T-helper 2 cell treated with Interferon-gamma antibody and Interleukin-4, amounts not matched to agents 100 ng/mL and 5 ng/mL, for 36 hours (primary cell): ENCODE measurements around the gene BPIFB2. TPM values are rescaled to one million over a fixed set of nuclear protein-coding genes. Genes with fewer than 3 reads are reported as not detected.

Experiments
- intact Hi-C: fragments of 100-400 bp; cut with micrococcal nuclease; formaldehyde crosslinking; loops from one replicate; pipeline ENCODE4 v1.15.1; 2023
- total RNA-seq: library from RNA; stranded (reverse); gene quantifications from 2 replicates; pipeline ENCODE4 v1.2.3, GENCODE V29; 2022

The BPIFB2 gene
- total RNA-seq, 1 donor from 2014 or later = not detected

GRCh38 chr20:32970115-32970972 lies 37.2 kb upstream of the BPIFB2 start:
- intact Hi-C loops = loop anchor here (5.0 to 10.0 kb wide), 2 partner anchors 433 to 616 kb away; partner anchors contain the start of gene ASXL1

DNA sequence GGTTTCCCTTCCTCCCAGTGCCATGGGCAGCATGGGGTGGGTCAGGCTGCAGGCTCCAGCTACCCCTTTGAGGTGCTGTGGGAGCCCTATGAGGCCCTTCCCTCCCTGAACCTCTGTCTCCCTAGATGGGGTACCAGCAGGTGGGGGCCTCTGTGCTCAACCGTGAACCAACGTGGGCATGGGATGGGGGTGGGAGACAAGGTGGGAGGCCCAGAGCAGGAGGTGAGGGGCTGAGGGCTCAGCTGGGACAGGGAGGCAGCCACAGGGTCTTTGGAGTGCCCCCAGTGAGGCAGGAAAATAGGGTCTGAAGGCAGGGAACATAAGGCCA lies 36.6 kb upstream of the BPIFB2 start:
- intact Hi-C loops = loop anchor here (5.0 to 10.0 kb wide), 2 partner anchors 434 to 616 kb away; partner anchors contain the start of gene ASXL1

DNA sequence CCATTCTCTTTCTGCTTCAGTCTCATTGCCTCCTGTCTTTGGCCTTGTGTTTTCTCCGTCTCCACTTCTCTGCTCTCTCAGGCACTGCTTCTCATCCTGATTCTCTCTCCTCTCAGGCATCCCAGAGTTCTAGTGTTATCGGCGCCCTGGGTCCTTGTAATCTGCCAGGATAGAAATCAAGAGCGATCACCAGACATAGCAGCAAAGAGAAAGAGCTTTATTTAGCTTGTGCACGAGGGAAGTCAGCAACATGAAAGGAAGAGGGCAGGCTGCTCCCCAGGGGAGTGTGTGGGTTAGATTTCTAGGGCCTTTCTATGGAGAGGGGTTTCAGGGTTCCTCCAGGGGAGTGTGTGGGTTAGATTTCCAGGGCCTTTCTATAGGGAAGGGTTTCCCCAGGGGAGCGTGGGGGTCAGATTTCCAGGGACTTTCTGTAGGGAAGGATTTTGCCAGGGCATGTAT lies 35.8 kb upstream of the BPIFB2 start:
- intact Hi-C loops = loop anchor here (2.0 to 10.0 kb wide), 3 partner anchors 27 to 617 kb away; partner anchors contain the start of gene ASXL1

DNA sequence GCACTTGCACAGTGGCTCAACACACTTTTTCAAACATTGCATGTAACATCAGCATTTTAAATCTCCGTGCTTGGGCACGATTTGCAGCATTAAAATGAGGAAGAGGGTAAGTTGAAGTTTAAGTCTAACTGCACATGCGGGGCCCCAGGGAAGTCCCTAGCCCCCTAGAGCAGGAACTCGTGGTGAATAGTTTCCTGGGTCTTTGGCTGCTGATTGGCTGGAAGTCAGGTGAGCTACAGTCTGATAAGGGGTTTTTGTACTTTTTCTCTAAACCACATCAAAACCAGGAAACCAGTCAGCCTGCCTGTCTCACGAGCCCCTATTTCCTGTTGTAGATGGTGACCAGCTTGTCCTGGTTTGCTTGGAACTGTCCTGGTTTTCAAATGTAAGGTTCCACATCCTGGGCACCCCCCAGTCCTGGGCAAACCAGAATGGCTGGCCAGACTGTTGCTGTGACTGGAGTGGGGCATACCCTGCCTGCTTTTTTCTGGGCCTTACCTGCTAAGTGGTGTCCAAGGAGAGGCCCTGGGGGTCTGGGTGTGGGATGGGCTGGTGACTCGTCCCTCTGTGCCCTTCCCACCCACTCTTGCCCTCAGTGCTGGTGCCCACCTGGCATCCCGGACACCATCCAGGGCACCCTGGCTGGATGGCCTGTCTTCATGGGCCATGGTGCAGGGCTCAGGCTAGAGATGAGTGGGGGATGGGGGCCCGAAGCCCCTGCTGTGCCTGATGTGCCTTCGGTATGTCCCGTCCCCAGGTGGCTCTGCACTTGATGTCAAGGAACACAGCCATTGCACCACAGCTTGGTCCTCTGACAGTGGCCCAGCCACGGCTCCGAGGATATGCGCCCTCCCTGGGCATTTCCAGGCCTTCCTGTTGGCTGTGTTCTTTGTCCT lies 35.1 kb upstream of the BPIFB2 start:
- intact Hi-C loops = loop anchor here (2.0 to 10.0 kb wide), 3 partner anchors 28 to 618 kb away; partner anchors contain the start of gene ASXL1

GRCh38 chr20:32973077-32973717 lies 34.3 kb upstream of the BPIFB2 start:
- intact Hi-C loops = loop anchor here (2.0 to 10.0 kb wide), 3 partner anchors 28 to 618 kb away; partner anchors contain the start of gene ASXL1

DNA sequence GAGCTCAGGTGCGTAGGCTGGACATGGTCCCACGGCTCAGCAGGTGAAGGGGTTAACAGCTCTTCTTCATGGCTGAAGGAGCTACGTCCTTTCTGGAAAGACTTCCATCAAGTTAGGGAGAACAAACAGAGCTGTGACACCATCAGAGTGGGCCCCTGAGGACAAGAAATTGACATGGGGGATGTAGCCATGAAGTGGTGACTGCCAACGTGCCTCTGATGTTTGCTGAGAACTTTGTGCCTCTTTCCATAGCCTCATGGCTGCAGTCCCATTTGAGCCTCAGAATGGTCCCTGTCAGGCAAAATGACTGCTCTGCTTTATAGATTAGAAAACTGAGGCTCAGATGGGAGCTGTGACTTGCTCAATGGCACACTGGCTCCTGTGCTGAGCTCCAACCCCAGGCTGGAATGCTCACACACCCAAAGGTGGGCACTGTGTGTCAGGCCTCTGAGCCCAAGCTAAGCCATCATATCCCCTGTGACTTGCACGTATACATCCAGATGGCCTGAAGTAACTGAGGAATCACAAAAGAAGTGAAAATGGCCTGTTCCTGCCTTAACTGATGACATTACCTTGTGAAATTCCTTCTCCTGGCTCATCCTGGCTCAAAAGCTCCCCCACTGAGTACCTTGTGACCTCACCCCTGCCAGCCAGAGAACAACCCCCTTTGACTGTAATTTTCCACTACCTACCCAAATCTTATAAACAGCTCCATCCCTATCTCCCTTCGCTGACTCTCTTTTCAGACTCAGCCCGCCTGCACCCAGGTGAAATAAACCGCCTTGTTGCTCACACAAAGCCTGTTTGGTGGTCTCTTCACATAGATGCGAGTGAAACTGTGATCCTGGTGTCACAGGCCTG lies 33.1 kb upstream of the BPIFB2 start:
- intact Hi-C loops = loop anchor here (5.0 to 10.0 kb wide), 2 partner anchors 437 to 620 kb away; partner anchors contain the start of gene ASXL1

DNA sequence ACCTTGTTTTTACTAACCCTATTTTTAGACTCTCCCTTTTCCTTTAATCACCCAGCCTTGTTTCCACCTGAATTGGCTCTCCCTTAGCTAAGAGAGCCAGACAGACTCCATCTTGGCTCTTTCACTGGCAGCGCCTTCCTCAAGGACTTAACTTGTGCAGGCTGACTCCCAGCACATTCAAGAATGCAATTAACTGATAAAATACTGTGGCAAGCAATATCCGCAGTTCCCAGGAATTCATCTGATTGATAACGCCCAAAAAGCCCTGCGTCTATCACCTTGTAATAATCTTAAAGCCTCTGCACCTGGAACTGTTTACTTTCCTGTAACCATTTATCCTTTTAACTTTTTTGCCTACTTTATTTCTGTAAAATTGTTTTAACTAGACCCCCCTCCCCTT lies 32.4 kb upstream of the BPIFB2 start:
- intact Hi-C loops = loop anchor here (10.0 kb wide), 1 partner anchor 620 kb away; the partner anchor contains the start of gene ASXL1

DNA sequence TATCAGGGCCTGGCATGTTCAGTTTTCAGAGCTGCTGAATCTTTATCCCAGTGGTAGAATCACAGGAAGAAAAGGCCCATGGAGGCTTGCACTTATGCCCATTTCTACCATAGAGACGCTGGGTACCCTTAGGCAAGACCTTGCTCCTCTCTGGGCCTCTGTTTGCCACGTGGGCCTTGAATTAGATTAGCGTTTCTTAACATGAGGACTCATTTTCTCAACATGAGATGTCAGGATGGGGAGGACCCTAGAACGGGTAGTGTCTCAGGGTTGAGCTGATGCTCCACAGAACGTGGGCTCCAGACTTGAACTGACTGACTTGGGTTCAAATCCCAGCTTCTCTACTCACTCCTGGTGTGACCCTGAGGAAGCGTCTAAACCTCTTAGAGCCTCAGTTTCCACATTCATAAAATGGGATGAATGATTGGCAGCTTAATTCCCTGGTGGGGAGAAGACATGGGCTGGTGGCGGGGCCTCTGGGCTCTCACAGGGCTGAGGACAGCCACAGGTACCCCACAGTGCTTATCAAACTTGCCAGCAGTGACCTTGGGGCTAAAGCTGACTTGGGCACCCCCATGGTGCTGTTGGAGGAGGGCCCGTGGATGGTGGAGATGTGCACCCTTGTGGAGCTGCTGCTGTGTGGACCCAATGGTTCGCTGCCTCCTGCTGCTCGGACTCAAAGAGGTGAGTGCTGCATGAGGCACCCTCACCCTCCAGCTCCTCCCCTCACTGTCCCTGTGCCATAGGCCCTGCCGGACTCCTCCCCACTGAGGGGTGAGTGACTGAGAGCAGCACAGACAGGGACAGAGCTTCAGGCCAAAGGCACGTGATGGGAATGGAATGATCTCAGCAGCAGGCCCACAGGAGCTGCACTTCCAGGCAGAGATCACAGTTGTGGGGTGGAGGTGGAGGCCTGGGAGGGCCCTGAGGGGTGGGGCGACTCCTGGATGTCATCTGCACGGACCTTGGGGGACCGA lies 31.5 kb upstream of the BPIFB2 start:
- intact Hi-C loops = loop anchor here (10.0 kb wide), 1 partner anchor 621 kb away; the partner anchor contains the start of gene ASXL1

DNA sequence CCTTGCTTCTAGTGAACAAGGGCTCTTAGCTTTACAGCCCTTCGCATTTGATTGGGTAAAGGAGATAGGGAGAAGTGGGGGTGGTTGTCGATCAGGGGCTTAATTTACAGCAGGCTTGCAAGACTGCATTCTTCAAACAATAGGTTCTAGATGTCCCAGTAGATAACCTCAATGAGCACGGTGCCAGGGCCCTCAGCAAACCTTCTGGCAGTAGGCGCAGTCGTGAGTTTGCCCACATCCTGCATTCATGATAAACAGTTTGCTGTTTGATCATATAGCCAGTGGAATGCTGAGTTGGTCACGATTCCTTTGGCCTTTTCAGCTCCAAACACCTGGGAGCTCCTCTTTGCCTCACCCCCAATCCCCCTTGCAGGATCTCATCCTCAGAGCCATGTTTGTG lies 30.8 kb upstream of the BPIFB2 start:
- intact Hi-C loops = loop anchor here (10.0 kb wide), 1 partner anchor 622 kb away; the partner anchor contains the start of gene ASXL1

GRCh38 chr20:32977281-32978008 lies 30.1 kb upstream of the BPIFB2 start:
- intact Hi-C loops = loop anchor here (10.0 kb wide), 1 partner anchor 623 kb away; the partner anchor contains the start of gene ASXL1

GRCh38 chr20:32978009-32978335 lies 29.5 kb upstream of the BPIFB2 start:
- intact Hi-C loops = loop anchor here (10.0 kb wide), 1 partner anchor 623 kb away; the partner anchor contains the start of gene ASXL1

DNA sequence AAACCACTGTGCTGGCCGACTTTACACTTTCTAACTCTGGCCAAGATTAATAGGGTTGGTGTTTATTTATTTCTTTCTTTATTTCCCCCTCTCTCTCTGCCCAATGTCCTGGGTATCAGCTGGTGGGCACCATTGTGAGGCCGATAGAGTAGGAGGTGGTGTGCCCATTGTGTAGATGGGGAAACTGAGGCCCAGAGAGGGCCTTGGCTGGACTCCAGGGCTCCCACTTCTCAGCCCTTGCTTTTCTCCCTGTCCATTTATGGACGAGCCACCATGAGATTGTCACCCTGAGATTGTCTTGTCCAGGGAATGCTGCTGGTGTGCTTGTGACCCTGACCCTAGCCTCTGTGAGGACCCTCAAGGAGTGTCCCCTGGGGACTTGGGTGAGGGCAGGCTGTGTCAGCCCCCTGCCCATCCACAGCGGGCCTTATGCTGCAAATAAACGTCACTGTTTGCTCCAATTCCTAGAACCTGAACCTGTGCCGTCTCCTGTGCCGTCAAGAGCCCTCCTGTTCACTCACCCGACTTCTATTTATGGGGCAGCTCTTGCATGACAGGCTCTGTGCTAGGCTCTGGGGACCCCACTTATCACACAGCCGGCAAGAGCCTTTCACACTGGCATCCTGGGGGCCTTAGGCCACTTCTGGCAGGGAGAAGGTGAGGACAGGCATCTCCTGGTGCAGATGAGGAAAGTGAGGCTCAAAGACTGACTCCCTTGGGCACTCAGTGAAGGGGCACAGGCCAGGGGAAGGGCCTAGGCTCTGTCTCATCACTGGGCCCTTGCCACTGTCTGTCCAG lies 28.1 kb upstream of the BPIFB2 start:
- intact Hi-C loops = loop anchor here (10.0 kb wide), 1 partner anchor 625 kb away; the partner anchor contains the start of gene ASXL1

DNA sequence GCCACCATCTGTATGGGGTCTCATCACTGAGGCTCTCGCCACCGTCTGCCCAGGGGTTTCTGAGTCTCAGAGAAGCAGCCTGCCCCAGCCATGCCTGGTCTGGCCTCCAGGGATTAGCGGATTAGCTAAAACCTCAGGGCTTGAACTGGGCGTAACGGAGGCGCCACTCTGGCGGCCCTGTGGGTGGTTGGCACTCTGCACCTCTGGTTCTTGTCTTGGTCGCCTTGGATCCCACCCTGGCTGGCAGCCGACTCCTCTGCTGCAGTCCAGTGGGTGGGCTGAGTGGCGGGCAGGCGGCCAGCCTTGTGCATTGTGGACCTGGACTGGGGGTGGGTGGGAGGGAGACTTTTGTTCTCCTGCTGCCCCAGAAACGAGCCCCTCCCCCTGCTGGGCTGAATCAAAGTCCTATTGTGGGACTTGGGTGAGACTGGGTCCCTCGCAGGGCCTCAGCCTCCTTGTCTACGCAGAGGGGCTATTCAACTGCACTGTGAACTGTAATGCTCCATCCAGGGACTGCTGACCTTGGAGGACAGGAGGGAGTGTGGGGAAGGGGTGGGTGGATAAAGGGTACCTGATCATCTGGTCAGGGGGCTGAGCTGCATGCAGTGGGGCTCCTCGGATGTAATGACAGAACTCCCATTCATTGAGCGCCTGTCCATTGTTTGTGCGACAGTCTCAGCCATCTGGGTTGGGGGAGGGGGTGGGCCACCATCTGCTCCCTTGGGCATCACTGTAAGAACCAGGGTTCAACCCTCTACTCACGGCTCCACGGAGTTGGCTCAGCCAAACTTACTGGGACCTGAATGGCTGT lies 27.2 kb upstream of the BPIFB2 start:
- intact Hi-C loops = no loop called here

GRCh38 chr20:32980990-32981389 lies 26.5 kb upstream of the BPIFB2 start:
- intact Hi-C loops = no loop called here

DNA sequence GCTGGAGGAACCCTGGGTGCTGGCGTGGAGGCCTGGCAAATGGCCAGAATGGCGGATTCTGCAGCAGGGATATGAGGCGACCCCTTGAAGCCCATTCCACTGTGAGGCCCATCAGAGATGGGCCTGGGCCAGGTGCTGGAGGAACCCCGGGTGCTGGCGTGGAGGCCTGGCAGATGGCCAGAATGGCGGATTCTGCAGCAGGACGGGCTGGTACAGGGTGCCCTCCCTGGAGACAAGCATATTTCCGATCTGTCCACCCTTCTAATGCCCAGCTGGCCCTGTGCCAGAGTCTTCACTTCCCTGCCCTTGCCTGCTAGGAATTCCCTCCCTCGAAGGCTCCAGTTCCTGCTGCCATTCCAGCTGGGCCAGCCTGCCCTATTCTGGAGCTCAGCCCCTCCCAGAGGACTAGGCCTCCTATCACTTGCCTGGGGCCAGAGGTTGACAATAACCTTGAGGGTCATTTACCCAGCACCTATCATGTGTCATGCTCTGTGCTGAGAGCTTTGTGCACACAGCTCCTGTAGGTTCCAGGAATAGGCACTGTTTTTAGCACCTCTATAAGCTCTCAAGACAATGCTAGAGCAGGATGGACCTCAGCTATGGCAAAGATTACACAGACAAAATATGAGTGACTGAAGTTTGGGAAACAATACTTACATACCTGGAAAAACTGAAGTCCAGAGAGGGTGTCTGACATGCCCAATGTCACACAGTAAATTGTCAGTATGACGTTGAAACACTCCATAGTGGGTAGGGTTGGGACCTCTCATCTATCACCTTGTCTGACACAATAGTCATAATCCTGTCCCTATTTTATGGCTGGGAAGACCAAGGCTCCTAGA lies 24.7 kb upstream of the BPIFB2 start:
- intact Hi-C loops = no loop called here
